HG03045 (cell line): ENCODE measurements around the gene BCS1L.
A peak's percentile ranks its signal among the peaks of the same experiment; 100 is the strongest.
"Not testable (repeated sequence)": the region's sequence is repeated elsewhere in the genome, so short reads cannot be mapped to it uniquely, and the experiment has no call there.

ENCODE experiments used
- ATAC-seq: cut with Tn5 transposase; IDR thresholded peaks from one replicate; pipeline ENCODE4 v1.9.1; 2021; ENCODE audit warnings: mild to moderate bottlenecking, moderate library complexity; ENCODE audit not compliant: unreplicated experiment

The BCS1L gene

DNA sequence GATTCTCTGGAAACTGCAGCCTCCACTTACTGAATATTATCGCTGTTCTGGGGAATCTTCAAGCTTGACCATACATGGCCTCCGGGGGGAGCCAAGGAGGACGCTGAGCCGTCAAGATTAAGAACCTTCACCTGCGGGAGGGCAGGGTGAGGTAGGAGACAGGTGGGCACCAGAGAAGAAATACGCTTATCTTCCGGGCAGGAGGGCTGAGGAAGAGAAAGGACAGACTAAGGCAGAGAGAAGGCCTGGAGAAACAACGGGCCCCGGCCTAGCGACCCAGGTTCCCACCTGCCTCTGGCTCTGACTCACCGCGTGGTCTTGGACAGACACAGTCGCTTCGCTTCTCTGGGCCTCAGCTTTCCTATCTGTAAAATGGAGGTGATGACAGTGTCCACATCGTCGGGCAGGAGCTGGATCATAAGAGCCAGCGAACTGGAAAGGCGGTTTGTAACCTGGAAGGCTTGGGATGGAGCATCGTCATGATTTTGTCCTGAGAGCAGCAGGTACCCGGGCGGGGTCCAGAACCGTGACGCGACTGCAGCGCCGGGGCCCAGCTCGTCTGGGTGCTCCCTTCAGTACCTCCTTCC lies 719 bp upstream of the BCS1L start:
- ATAC-seq: peak; percentile 32

DNA sequence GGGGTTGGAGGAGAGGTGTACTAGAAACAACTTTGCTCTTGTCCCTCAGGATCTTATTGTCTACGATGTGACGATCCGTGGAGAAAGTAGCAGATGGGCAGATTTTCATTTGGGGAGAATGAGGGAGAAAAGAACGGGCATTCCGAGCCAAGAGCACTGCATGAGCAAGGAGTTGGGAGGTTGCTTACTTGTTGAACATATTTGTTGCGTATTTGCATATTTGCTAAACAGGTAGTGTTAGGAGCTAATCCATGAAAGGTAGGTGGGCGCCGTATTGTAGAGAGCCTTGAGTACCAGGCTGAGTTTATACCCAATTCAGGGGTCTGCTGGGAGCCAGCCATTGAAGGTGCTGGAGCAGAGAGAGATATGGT lies 490 bp downstream of the BCS1L start:
- ATAC-seq: no peak

DNA sequence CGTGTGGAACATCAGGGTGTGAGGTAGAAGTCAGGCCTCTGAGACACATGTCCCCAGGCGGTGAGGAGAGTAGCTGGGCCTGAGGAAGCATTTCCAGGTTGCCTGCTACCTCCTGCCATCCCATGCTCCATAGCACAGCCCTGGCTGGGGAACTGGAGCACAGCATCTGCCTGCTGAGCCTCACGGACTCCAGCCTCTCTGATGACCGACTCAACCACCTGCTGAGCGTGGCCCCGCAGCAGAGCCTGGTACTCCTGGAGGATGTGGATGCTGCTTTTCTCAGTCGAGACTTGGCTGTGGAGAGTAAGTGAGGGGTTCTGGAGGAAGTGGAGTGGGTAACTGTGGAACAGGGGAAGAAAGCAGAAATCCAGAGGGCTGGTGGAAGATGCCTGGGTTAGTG lies 2.9 kb downstream of the BCS1L start:
- no peak for ATAC-seq

DNA sequence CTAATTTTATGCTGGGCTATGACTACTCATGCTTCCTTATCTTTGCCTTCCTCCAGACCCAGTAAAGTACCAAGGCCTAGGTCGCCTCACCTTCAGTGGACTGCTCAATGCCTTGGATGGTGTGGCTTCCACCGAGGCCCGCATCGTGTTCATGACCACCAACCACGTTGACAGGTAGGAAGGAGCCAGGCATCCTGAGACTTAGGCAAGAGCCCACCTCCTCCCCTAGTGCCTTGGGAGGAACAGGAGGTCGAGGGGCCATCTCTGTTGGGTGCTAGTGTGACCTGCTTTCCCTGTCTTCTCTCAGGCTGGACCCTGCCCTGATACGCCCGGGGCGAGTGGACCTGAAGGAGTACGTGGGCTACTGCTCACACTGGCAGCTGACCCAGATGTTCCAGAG lies 3.3 kb downstream of the BCS1L start:
- no peak for ATAC-seq

DNA sequence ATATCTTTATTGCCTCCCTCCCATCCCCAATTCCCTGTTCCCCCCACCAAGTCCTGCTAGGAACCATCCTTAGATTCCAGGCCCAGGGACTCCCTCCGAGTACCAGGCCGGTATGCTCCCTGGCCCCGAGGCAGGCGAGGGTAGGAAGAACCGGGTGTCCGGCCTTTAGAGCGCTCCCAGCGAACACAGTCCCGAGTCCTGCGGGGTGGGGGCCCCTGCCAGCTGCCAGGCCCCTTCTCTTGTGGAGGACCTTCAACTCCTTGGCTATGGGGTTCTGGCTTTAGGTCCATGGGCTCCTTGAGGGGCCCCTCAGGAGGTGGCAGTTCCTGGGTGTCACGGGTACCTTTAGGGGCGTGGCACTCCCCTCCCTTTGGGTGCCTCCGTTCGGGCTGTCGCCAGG lies 4.4 kb downstream of the BCS1L start:
- ATAC-seq: no peak

DNA sequence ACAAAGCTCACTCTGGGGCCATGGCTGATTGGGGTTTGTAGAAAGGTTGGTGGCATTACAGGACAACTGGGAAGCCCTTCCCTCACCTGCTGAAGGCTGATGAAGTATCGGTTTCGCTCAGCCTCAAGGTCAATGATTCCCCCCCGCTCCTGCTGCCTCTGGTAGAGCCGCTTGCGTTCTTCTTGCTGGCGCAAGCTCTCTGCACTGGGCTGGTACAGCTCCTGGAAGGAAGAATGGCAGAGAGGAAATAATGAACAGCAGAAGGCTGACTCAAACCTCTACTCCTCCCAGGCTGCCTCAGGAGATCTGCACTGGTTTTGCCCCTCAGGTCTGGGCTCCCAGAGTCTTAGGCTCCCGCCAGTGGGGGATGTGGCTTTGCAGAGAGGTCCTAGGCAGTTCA lies 5.2 kb downstream of the BCS1L start:
- ATAC-seq: no peak

DNA sequence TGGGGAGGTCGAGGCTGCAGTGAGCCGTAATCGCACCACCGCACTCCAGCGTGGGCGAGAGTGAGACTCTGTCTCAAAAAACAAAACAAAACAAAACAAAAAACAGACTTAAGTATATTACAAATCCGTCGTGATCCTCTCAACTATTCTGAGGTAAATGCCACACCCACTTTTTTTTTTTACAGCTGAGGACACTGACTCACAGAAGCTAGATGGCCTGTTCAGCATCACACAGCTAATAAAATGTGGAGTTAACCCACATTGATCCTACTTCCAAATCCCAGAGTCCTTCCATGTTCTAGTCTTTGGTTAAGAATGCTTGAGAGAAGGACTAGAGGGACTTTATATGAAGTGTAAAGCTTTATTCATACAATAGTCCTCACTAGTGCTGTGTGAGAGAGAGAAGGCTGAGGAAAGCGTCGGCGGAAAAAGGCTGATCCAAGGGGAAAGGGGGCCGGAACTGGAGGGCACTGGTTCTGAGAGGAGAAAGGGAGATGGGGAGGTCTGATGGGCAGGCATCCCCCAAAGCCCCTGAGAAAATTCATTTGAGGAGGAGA lies 11.7 kb downstream of the BCS1L start:
- peak; percentile 11 for ATAC-seq

DNA sequence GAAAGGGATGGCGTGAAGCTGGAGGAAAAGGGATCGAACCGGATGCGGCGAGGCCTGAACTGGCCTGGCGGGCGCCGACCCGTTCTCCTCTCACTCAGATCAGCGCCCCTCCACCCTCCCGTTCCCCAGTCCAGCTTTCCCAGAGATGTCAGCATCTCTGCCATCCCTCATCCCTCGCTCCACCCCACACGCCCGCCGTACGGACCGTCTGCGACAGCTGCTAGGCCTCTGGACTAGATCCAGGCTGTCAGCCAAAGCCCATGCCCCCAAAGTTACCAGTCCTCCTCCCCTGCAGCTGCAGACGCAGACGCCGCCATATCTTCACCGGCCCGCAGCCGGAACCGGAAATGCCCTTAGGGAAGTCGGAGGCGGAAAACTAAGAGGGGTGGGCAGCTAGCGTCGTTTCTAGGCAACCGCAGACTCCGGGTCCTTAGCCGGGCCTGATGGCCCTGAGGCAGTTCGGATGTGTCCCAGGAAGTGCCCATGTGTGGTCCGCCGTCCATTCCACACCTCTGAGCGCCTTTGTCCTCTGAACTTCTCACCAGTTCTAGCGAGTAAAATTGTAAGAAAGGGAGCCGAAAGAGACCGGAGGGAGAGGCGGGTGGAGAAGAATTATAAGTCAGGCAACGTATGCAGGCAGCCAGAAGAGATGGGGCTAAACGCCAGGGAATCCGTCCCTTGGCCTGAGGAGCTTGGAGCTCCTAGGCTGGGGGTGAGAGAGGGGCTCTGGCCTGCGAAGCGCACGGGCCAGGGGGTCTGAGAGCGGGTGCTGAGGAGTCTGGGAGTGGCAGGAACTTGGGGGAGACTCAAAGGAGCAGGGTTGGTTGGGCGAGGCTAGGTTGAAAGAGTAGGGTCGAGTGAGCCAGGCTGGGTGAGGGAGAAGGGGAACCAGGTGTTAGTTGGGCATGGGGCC lies 12.4 kb downstream of the BCS1L start, which contains the start of the genes RNF25 and STK36:
Gene RNF25 (minus strand): TSS at position 349 of the 913 bp plus-strand sequence. CDS start 32 bp downstream, at position 317.
Gene STK36 (plus strand): TSS at position 433 of the 913 bp plus-strand sequence. CDS start 744 bp downstream, outside the sequence.
- ATAC-seq: peak; percentile 96

DNA sequence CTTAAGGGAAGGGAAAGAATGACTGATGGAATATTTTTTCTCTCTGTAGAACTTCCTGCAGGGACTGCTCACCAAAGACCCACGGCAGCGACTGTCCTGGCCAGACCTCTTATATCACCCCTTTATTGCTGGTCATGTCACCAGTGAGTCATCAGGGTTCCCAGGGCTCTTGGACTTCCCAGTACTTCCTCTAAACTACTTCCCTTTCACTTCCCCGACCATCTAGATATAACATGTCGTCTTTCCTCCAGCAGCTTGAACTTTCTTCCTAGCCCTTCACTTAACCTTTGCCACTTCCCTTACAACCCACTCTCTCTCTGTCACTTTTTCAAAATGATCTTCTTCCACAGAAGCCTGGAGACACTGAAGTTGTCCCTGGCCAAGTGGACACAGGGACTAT lies 19.6 kb downstream of the BCS1L start:
- ATAC-seq: no peak

DNA sequence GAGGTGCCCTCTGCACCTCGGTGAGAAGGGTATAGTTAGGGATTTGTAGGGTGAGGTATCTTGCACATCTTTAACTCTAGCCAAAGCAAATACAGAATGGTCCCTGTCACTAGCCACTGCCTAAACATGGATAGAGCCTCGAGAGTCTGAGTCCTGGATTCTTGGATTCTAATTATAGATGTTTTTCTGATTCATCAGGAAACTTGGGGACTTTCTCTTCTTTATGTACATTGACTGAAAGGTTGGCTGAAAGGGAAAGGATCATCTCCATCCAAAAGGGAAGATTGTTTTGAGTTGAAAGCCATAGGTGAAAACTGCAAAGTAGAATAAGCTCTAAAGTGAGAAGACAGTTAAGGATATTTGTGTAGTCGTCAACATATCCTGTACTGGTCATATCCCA lies 20.6 kb downstream of the BCS1L start:
- ATAC-seq: no peak

DNA sequence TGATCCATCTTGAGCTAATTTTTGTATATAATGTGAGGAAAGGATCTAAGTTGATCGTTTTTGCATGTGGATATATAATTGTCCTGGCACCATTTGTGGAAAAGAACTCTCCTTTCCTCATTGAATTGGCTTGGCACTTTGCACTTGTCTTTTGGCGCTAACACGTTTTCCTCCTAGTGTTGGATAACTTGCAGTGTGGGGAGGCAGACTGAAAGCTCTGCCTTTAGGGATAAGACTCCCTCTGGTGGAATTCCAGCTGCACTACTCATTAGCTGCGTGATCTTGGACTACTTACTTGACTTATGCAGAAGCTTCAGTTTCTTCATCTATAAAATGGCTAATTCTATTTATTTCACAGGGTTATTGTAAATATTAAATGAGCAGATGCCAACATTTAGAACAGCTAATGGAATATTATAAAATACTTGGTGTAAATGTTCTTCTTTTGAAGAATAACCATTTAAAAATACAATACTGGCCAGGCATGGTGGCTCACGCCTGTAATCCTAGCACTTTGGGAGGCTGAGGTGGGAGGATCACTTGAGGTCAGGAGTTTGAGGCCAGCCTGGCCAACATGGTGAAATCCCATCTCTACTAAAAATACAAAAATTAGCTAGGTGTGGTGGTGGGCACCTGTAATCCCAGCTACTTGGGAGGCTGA lies 28.0 kb downstream of the BCS1L start:
- not testable (repeated sequence) for ATAC-seq

DNA sequence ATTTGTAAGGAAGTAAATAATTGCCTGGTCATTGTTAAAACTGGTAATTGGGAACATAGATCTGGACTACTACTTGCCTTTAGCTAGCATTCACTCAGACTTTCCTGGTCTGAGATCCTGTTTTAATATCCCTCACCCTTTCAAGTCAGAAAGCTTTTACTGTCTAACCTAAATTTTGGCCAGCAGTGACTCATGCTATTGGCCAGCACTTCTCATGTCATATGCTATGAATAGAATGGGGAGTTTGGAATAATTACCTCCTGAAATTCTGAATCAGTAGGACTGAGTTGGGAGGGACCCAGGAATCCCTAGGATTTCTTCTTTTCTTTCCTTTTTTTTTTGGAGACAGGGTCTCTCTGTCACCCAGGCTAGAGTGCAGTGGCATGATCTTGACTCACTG lies 31.8 kb downstream of the BCS1L start:
- ATAC-seq: no peak

DNA sequence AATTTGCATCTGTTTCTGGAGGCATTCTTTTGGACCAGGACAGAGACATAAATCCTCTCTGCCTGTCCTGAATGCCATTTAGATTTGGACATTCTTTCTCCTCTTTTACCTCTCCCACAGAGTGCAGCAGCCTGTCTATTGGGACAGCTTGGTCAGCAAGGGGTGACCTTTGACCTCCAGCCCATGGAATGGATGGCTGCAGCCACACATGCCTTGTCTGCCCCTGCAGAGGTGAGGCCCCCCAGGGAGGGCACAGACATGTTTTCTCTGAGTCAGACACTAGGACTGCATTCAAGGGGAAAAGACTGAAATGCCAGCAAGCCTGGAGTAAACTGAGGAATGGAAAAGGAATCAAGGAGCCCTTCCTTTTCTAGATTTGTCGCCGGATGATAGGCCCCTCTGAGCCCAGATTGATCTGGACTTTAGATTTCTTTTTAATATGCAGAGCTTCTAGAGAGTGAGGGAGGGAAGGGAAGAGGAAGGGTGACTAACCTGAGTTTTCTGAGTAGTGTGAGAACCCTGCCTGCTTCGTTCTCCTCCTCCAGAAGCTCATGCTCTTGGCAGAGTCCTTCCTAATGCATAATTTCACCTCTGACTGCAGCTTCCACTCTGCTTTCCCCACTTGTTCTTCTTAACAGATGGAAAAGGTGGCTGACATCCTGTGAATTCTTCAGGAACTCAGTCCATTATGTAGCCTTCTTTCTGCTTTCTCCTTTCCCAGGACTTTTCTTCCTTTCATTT lies 35.1 kb downstream of the BCS1L start:
- ATAC-seq: no peak

DNA sequence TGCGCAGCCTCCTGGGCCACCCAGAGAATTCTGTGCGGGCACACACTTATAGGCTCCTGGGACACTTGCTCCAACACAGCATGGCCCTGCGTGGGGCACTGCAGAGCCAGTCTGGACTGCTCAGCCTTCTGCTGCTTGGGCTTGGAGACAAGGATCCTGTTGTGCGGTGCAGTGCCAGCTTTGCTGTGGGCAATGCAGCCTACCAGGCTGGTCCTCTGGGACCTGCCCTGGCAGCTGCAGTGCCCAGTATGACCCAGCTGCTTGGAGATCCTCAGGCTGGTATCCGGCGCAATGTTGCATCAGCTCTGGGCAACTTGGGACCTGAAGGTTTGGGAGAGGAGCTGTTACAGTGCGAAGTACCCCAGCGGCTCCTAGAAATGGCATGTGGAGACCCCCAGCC lies 39.4 kb downstream of the BCS1L start:
- no peak for ATAC-seq

DNA sequence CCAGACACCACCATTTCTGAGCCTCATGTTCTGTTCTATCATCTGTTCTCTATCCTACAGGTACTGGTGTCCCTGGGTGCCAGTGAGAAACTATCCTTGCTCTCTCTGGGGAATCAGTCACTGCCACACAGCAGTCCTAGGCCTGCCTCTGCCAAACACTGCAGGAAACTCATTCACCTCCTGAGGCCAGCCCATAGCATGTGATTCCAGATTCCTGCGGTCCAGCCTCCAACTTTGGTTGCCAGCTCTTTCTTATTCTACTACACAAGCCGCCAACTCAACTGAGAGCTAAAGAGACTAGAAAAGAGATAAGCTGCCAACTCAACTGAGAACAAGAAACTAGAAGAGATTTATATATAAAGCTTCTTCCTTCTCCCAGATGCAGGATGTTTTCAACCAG lies 42.3 kb downstream of the BCS1L start:
- ATAC-seq: no peak

DNA sequence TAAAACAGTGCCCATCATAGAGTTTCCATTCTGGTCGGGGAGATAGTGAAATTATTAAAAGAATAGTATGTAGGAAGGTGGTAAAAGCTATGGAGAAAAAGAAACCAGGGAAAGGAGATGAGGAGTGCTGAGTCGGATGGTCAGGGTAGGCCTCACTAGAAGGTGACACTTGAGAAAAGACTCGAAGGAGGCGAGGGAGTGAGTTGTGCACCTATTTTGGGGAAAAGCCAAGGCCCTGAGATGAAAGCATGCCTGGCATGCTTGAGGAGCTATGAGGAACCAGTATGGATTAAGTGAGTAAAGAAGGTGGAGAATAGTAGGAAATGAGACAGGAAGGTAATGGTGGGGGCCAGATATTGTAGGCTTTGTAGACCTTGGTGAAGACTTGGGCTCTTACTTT lies 43.9 kb downstream of the BCS1L start:
- ATAC-seq: no peak

DNA sequence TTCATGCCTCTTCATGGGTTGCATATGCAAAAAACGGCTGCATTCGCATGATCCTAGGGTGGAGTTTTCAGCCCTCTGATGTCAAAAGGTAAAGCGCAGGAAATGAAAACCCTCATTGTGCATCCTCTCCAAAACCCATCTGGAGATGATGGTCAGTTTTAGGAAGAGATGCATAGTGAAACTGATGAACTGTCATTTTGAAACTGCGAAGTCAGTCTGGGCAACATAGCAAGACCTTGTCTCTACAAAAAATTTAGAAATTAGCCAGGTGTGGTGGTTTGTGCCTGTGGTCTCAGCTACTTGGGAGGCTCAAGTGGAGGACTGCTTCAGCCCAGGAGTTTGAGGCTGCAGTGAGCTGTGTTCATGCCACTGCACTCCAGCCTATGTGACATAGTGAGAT lies 48.6 kb downstream of the BCS1L start:
- no peak for ATAC-seq

DNA sequence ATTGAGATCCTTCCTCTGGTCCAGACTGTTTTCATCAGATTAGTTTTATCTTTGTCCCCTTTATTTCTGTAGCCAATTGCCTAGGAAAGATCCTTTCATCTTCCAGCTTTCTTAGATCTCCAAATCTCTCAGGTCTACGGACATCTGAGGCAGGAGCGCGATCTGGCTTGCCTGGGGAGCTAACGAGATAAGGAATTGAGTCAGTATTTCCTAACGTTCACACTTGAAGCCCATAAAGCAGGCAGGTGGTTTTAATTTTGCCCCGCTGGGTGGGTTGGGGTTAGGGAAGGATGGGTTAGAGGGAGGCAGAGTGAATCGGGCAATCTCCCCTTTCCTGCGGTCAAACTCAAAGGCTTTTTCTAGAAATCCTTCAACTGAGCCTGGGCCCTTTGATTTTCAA lies 50.4 kb downstream of the BCS1L start:
- ATAC-seq: no peak

DNA sequence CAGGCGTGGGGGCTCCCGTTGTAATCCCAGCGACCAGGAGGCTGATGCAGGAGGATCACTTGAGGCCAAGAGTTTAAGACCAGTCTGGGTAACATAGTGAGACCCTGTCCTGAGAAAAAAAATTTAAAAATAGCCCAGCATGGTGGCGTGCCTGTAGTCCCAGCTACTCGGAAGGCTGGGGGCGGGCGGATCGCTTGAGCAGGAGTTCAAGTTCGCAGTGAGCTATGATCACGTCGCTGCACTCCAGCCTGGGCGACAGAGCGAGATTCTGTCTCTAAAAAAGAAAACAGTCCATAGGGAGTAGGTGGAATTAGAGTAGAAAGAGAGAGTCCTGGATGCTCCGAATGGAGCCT lies 50.8 kb downstream of the BCS1L start:
- ATAC-seq: no peak

DNA sequence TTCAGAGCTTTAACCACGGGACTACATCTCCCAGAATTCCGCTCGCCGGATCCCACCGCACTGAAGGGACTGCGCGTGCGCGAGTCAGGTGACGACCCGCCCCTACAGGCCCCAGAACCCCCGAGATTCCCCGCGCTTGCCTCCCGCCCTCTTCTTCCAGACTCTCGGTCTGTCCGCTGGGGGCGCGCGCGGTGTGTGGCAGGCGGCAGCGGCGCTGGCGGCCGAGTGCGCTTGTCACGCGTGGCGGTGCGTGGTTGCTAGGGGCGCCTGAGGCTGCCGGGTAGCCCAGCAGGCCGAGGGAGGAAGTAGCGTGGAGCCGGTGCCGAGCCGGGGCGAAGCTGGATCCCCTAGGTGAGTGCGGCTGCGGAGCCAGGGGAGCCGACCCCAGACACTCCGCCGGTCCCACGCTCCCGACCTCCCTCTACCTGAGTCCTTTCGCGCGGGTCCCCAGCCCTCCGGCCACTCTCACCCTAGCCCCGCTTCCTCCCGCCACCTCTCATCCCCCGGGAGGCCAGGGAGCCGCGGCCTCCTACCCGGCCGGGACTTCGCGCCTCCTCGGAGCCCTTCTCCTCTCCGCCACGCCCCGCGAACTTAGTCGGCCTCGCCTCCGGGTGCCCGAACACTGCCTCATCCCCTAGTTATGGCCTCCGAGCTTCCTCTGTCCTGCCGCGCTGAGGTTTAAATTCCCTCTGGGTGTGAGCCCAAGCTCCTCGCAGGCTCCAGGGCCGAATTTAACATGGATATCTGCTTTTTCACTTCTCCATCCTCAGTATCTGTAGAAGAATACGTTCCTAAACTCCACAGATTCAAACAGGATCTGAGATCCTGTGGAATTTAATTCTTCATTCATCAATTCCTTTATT lies 51.4 kb downstream of the BCS1L start, which contains the start of gene TTLL4:
Gene TTLL4 (plus strand): TSS at position 149 of the 863 bp plus-strand sequence. CDS start 26,842 bp downstream, outside the sequence.
- ATAC-seq: peak; percentile 92
